ENCODE results near the gene ZNF304.

- TF ChIP-seq, protein P1, sequence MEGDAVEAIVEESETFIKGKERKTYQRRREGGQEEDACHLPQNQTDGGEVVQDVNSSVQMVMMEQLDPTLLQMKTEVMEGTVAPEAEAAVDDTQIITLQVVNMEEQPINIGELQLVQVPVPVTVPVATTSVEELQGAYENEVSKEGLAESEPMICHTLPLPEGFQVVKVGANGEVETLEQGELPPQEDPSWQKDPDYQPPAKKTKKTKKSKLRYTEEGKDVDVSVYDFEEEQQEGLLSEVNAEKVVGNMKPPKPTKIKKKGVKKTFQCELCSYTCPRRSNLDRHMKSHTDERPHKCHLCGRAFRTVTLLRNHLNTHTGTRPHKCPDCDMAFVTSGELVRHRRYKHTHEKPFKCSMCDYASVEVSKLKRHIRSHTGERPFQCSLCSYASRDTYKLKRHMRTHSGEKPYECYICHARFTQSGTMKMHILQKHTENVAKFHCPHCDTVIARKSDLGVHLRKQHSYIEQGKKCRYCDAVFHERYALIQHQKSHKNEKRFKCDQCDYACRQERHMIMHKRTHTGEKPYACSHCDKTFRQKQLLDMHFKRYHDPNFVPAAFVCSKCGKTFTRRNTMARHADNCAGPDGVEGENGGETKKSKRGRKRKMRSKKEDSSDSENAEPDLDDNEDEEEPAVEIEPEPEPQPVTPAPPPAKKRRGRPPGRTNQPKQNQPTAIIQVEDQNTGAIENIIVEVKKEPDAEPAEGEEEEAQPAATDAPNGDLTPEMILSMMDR (IDR thresholded peaks at IDR 0.05; ENCODE audit: insufficient read depth, low read depth, low read length), result no peak
- no peak for TF ChIP-seq EZH2 (IDR thresholded peaks at IDR 0.05; ENCODE audit: insufficient read depth, low read length)
These were observed 33.6 kb upstream of the ZNF304 start for GRCh38 chr19:57317503-57317902.

Measured in astrocyte (in vitro differentiated cells and primary cell).